ENCODE measurements around the gene DMRTB1.
"Not testable (repeated sequence)": the region's sequence is repeated elsewhere in the genome, so short reads cannot be mapped to it uniquely, and the experiment has no call there.

DMRTB1 gene

GRCh38 chr1:53430779-53431178 is 28.4 kb upstream of the DMRTB1 start:
- Histone ChIP-seq H3K9me3 (ENCODE audit: severe bottlenecking) (peaks cover 5% of the 10 kb centered on the region), H3K36me3 (no peaks in the 10 kb centered on the region), H3K27me3 (ENCODE audit: insufficient read depth, low read depth, severe bottlenecking) (no peaks in the 10 kb centered on the region)

GRCh38 chr1:53431244-53431643 is 28.0 kb upstream of the DMRTB1 start:
- no peak overlapping the region for H3K4me3 ChIP-seq (ENCODE audit: low read depth, low read length)
- H3K9me3 ChIP-seq (ENCODE audit: severe bottlenecking), result peaks cover 5% of the 10 kb centered on the region
- no peaks in the 10 kb centered on the region for H3K36me3 ChIP-seq
- no peak for DNase-seq
- TF ChIP-seq CTCF (IDR thresholded peaks at IDR 0.05; ENCODE audit: low read depth, low read length), result no peak
- no peak overlapping the region for H3K27ac ChIP-seq
- no peaks in the 10 kb centered on the region for H3K27me3 ChIP-seq (ENCODE audit: insufficient read depth, low read depth, severe bottlenecking)

More at GRCh38 chr1:53430779-53431178, 28.4 kb upstream of the DMRTB1 start:
- TF ChIP-seq CTCF (IDR thresholded peaks at IDR 0.05; ENCODE audit: low read depth, low read length), result no peak
- no peak overlapping the region for H3K27ac ChIP-seq
- H3K4me3 ChIP-seq (ENCODE audit: low read depth, low read length), result no peak overlapping the region
- no peak for DNase-seq

- no peak for TF ChIP-seq CTCF (IDR thresholded peaks at IDR 0.05; ENCODE audit: low read depth, low read length)
- peaks cover 5% of the 10 kb centered on the region for H3K9me3 ChIP-seq (ENCODE audit: severe bottlenecking)
- no peak overlapping the region for H3K27ac ChIP-seq
- H3K27me3 ChIP-seq (ENCODE audit: insufficient read depth, low read depth, severe bottlenecking), result no peaks in the 10 kb centered on the region
- DNase-seq, result no peak
- H3K36me3 ChIP-seq, result no peaks in the 10 kb centered on the region
- no peak overlapping the region for H3K4me3 ChIP-seq (ENCODE audit: low read depth, low read length)
Measured at GRCh38 chr1:53431805-53432565, 27.2 kb upstream of the DMRTB1 start.

- Histone ChIP-seq H3K4me3 (ENCODE audit: low read depth, low read length) (no peak overlapping the region), H3K36me3 (no peaks in the 10 kb centered on the region), H3K9me3 (ENCODE audit: severe bottlenecking) (peaks cover 5% of the 10 kb centered on the region), H3K27me3 (ENCODE audit: insufficient read depth, low read depth, severe bottlenecking) (no peaks in the 10 kb centered on the region), H3K27ac (no peak overlapping the region)
- DNase-seq, result no peak
- TF ChIP-seq CTCF (IDR thresholded peaks at IDR 0.05; ENCODE audit: low read depth, low read length), result no peak
Measured at GRCh38 chr1:53432611-53433010, 26.6 kb upstream of the DMRTB1 start.

GRCh38 chr1:53434405-53435007 is 24.7 kb upstream of the DMRTB1 start:
- H3K27me3 ChIP-seq (ENCODE audit: insufficient read depth, low read depth, severe bottlenecking); H3K4me3 ChIP-seq (ENCODE audit: low read depth, low read length); H3K27ac ChIP-seq; DNase-seq; H3K36me3 ChIP-seq: not testable (repeated sequence)
- H3K9me3 ChIP-seq (ENCODE audit: severe bottlenecking), result peaks cover 19% of the 10 kb centered on the region

- Histone ChIP-seq H3K9me3 (ENCODE audit: severe bottlenecking) (peaks cover 19% of the 10 kb centered on the region), H3K27me3 (ENCODE audit: insufficient read depth, low read depth, severe bottlenecking) (no peaks in the 10 kb centered on the region), H3K36me3 (no peaks in the 10 kb centered on the region), H3K27ac (no peak overlapping the region), H3K4me3 (ENCODE audit: low read depth, low read length) (no peak overlapping the region)
- TF ChIP-seq CTCF (IDR thresholded peaks at IDR 0.05; ENCODE audit: low read depth, low read length), result no peak
- DNase-seq, result no peak
Measured at GRCh38 chr1:53435151-53435550, 24.0 kb upstream of the DMRTB1 start.
